Stimulated activated CD8-positive, alpha-beta memory T cell treated with anti-CD3 and anti-CD28 coated beads, Interleukin-7, amount 100 ng/mL, for 1 hour (primary cell): ENCODE measurements around the gene CSNK1D.
"Not testable (repeated sequence)": the region's sequence is repeated elsewhere in the genome, so short reads cannot be mapped to it uniquely, and the experiment has no call there.

ENCODE experiments used
- DNase-seq, 2 donors: peaks; one replicate each; pipeline ENCODE4 v3.0.0-alpha.2; 2020; ENCODE audit warnings: low read depth in 2 of 2

The CSNK1D gene

GRCh38 chr17:82215095-82215971 is 58.2 kb downstream of the CSNK1D start:
- DNase-seq = no peak

- no peak for DNase-seq
Observed at GRCh38 chr17:82214012-82214628, 59.4 kb downstream of the CSNK1D start.

GRCh38 chr17:82213251-82214011 is 60.1 kb downstream of the CSNK1D start:
- peak in 1 of 2 donors; percentile 37 for DNase-seq

GRCh38 chr17:82212331-82213250 is 60.9 kb downstream of the CSNK1D start, which contains the start of gene CCDC57:
CCDC57 (minus strand) TSS chr17:82212842; CDS start chr17:82201944, 10,898 bp downstream.
- DNase-seq = peak in 1 of 2 donors; percentile 47

- not testable (repeated sequence) for DNase-seq
Observed at GRCh38 chr17:82210655-82211054, 62.8 kb downstream of the CSNK1D start.

GRCh38 chr17:82205720-82206508 is 67.6 kb downstream of the CSNK1D start:
- DNase-seq = peak; percentile 51 to 59

- DNase-seq = no peak
Observed at GRCh38 chr17:82204831-82205719, 68.4 kb downstream of the CSNK1D start.

- no peak for DNase-seq
Observed at GRCh38 chr17:82203920-82204319, 69.6 kb downstream of the CSNK1D start.

GRCh38 chr17:82202981-82203380 is 70.5 kb downstream of the CSNK1D start:
- no peak for DNase-seq

GRCh38 chr17:82201498-82201910 is 72.0 kb downstream of the CSNK1D start:
- no peak for DNase-seq

- peak in 1 of 2 donors; percentile 32 for DNase-seq
Observed at GRCh38 chr17:82200743-82201497, 72.6 kb downstream of the CSNK1D start.

GRCh38 chr17:82200135-82200534 is 73.4 kb downstream of the CSNK1D start:
- DNase-seq = no peak

GRCh38 chr17:82199496-82199895 is 74.0 kb downstream of the CSNK1D start:
- DNase-seq = no peak

- DNase-seq = no peak
Observed at GRCh38 chr17:82198092-82198491, 75.4 kb downstream of the CSNK1D start.

GRCh38 chr17:82195675-82196672 is 77.5 kb downstream of the CSNK1D start:
- DNase-seq = no peak

GRCh38 chr17:82194765-82195164 is 78.7 kb downstream of the CSNK1D start:
- DNase-seq = no peak

GRCh38 chr17:82193520-82194220 is 79.8 kb downstream of the CSNK1D start:
- no peak for DNase-seq
